Esophagus muscularis mucosa (tissue), 4 donors: ENCODE data around the gene PCSK9. TPM values are rescaled to one million over a fixed set of nuclear protein-coding genes. Genes with fewer than 3 reads are reported as not detected.
A peak's percentile ranks its signal among the peaks of the same experiment; 100 is the strongest.

Experiments
- DNase-seq: peaks from one replicate; pipeline ENCODE4 v3.0.0-alpha.2; 2017; ENCODE audit errors: extremely low spot score
- H3K27ac ChIP-seq, 4 donors: fragments of 200-600 bp; sonication (generic); replicated peaks in 1 of 4; 1 replicate in 3 of 4; 2 replicates in 1 of 4; pipeline ENCODE4 v1.5.1; 2016 to 2019; ENCODE audit warnings: mild to moderate bottlenecking in 1 of 4
- H3K27me3 ChIP-seq, 4 donors: fragments of 200-600 bp; sonication (generic); one replicate each; pipeline versions ENCODE4 v1.5.1 to v1.6.0; 2016 to 2019
- H3K36me3 ChIP-seq, 4 donors: fragments of 200-600 bp; sonication (generic); one replicate each; pipeline ENCODE4 v1.5.1; 2016 to 2019
- H3K4me1 ChIP-seq, 4 donors: fragments of 200-600 bp; sonication (generic); one replicate each; pipeline ENCODE4 v1.5.1; 2016 to 2019
- H3K4me3 ChIP-seq, 4 donors: fragments of 200-600 bp; sonication (generic); 1 replicate in 2 of 4; 2 replicates in 2 of 4; pipeline ENCODE4 v1.5.1; 2016 to 2019; ENCODE audit warnings: mild to moderate bottlenecking in 4 of 4, moderate library complexity in 1 of 4
- H3K9me3 ChIP-seq, 4 donors: fragments of 200-600 bp; sonication (generic); 1 replicate in 3 of 4; 2 replicates in 1 of 4; pipeline ENCODE4 v1.5.1; 2016 to 2019
- EP300 ChIP-seq: sonication (generic); formaldehyde crosslinking; IDR thresholded peaks from one replicate; pipeline ENCODE4 v1.6.1; 2017; ENCODE audit warnings: antibody characterized with exemption
- POLR2A ChIP-seq: fragments of 450-650 bp; IDR thresholded peaks from one replicate; pipeline ENCODE4 v1.6.1; 2017; ENCODE audit warnings: antibody characterized with exemption, moderate library complexity, mild to moderate bottlenecking, low read depth
- POLR2AphosphoS5 ChIP-seq, 2 donors: sonication (generic); formaldehyde crosslinking; IDR thresholded peaks; one replicate each; pipeline ENCODE4 v1.6.1; 2017; ENCODE audit warnings: antibody characterized with exemption in 2 of 2
- WGBS: methylation state at CpG from one replicate; pipeline ENCODE4 v1.1.5; 2018; 5-methylcytosine and 5-hydroxymethylcytosine counted together
- intact Hi-C: fragments of 100-400 bp; cut with DNase I; formaldehyde crosslinking; loops from one replicate; pipeline ENCODE4 v1.15.1; 2023
- total RNA-seq, 4 donors: library from RNA; depleted of rRNA; stranded (reverse); fragments of >200 nt; gene quantifications; one replicate each; pipeline versions ENCODE4 v1.1.0 to v1.2.1, GENCODE V29; 2016
- TF ChIP-seq, protein P1 (sequence below), 3 experiments: fragments of 200-600 bp in 2 of 3; fragments of 450-650 bp in 1 of 3; sonication (generic) in 2 of 3; IDR thresholded peaks; one replicate each; pipeline ENCODE4 v1.5.1; 2017 to 2019; ENCODE audit warnings: antibody characterized with exemption in 3 of 3, mild to moderate bottlenecking in 2 of 3, moderate library complexity in 1 of 3

PCSK9 gene
- under 1 TPM in 2 of 4 donors, not detected in 2; 0.17 to 0.29 TPM for total RNA-seq

DNA sequence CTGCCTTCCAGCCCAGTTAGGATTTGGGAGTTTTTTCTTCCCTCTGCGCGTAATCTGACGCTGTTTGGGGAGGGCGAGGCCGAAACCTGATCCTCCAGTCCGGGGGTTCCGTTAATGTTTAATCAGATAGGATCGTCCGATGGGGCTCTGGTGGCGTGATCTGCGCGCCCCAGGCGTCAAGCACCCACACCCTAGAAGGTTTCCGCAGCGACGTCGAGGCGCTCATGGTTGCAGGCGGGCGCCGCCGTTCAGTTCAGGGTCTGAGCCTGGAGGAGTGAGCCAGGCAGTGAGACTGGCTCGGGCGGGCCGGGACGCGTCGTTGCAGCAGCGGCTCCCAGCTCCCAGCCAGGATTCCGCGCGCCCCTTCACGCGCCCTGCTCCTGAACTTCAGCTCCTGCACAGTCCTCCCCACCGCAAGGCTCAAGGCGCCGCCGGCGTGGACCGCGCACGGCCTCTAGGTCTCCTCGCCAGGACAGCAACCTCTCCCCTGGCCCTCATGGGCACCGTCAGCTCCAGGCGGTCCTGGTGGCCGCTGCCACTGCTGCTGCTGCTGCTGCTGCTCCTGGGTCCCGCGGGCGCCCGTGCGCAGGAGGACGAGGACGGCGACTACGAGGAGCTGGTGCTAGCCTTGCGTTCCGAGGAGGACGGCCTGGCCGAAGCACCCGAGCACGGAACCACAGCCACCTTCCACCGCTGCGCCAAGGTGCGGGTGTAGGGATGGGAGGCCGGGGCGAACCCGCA lies at the start of gene PCSK9:
Gene PCSK9 (plus strand): TSS at position 207 of the 741 bp plus-strand sequence. CDS start 290 bp downstream, at position 497.
- 4% methylated on average over 12 of the region's 67 CpGs for WGBS
- no peak for DNase-seq
- Histone ChIP-seq H3K27ac (no peak within 1 kb of the TSS), H3K4me1 (peaks cover 7 to 26% (median 23%) of the 10 kb centered on the region in 4 donors), H3K9me3 (no peaks in the 10 kb centered on the region), H3K36me3 (no peaks in the 10 kb centered on the region), H3K27me3 (peaks cover 0 to 45% (median 12%) of the 10 kb centered on the region in 4 donors), H3K4me3 (peak within 1 kb of the TSS; percentile 25 to 36 (median 30))
- intact Hi-C loops: no loop called here
- TF ChIP-seq EP300 (no peak), POLR2A (no peak), POLR2AphosphoS5 (IDR thresholded peaks at IDR 0.05) (no peak)
- TF ChIP-seq, protein P1, sequence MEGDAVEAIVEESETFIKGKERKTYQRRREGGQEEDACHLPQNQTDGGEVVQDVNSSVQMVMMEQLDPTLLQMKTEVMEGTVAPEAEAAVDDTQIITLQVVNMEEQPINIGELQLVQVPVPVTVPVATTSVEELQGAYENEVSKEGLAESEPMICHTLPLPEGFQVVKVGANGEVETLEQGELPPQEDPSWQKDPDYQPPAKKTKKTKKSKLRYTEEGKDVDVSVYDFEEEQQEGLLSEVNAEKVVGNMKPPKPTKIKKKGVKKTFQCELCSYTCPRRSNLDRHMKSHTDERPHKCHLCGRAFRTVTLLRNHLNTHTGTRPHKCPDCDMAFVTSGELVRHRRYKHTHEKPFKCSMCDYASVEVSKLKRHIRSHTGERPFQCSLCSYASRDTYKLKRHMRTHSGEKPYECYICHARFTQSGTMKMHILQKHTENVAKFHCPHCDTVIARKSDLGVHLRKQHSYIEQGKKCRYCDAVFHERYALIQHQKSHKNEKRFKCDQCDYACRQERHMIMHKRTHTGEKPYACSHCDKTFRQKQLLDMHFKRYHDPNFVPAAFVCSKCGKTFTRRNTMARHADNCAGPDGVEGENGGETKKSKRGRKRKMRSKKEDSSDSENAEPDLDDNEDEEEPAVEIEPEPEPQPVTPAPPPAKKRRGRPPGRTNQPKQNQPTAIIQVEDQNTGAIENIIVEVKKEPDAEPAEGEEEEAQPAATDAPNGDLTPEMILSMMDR (IDR thresholded peaks at IDR 0.05): no peak

- Histone ChIP-seq H3K27me3 (peaks cover 0 to 12% (median 0%) of the 10 kb centered on the region in 4 donors), H3K27ac (no peak overlapping the region), H3K9me3 (no peaks in the 10 kb centered on the region), H3K36me3 (no peaks in the 10 kb centered on the region), H3K4me1 (peaks cover 0 to 13% (median 10%) of the 10 kb centered on the region in 4 donors), H3K4me3 (no peak overlapping the region)
- intact Hi-C loops: no loop called here
- DNase-seq: no peak
- WGBS: 79% methylated on average over 6 of the region's 13 CpGs
- TF ChIP-seq POLR2A: no peak
- TF ChIP-seq, protein P1 (IDR thresholded peaks at IDR 0.05): no peak
- TF ChIP-seq EP300: no peak
- no peak for TF ChIP-seq POLR2AphosphoS5 (IDR thresholded peaks at IDR 0.05)
Measured at GRCh38 chr1:54989968-54990810, 49.2 kb upstream of the PCSK9 start.

DNA sequence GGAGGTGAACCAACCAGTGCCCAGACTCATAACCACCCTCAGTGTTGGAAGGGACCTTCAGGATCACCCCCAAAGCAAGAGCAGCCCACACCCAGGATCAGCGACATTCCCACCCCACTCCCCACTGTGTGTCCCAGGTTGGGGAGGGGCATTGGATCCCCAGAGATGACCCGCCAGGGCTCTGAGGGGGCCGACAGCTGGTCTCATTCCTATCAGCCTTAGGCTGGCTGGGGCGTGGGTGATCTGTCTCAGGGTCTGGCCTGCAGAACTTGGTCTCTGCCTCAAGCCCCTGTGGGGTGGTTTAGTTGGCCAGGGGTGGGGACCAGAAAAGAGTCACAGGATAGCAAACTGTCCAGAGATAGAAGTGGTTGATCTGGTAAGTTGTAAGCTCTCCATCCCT lies 48.4 kb upstream of the PCSK9 start:
- intact Hi-C loops: no loop called here
- WGBS: 80% methylated on average over 1 of the region's 4 CpGs

GRCh38 chr1:54991939-54992338 lies 47.4 kb upstream of the PCSK9 start:
- Histone ChIP-seq H3K4me1 (peaks cover 6 to 22% (median 19%) of the 10 kb centered on the region in 4 donors), H3K9me3 (no peaks in the 10 kb centered on the region), H3K27me3 (peaks cover 0 to 25% (median 9%) of the 10 kb centered on the region in 4 donors), H3K4me3 (no peak overlapping the region), H3K27ac (no peak overlapping the region), H3K36me3 (no peaks in the 10 kb centered on the region)
- intact Hi-C loops: no loop called here
- TF ChIP-seq POLR2AphosphoS5 (IDR thresholded peaks at IDR 0.05) (no peak), POLR2A (no peak), EP300 (no peak)
- TF ChIP-seq, protein P1 (IDR thresholded peaks at IDR 0.05): no peak
- DNase-seq: no peak
- WGBS: 85% methylated on average over 3 of the region's 12 CpGs

More for the DNA sequence above, 48.4 kb upstream of the PCSK9 start:
- no peak for DNase-seq
- Histone ChIP-seq H3K4me1 (peaks cover 0 to 13% (median 10%) of the 10 kb centered on the region in 4 donors), H3K27me3 (peaks cover 0 to 20% (median 3%) of the 10 kb centered on the region in 4 donors), H3K27ac (no peak overlapping the region), H3K36me3 (no peaks in the 10 kb centered on the region), H3K9me3 (no peaks in the 10 kb centered on the region), H3K4me3 (no peak overlapping the region)
- no peak for TF ChIP-seq EP300
- TF ChIP-seq POLR2A: no peak
- TF ChIP-seq POLR2AphosphoS5 (IDR thresholded peaks at IDR 0.05): no peak
- TF ChIP-seq, protein P1 (IDR thresholded peaks at IDR 0.05): no peak
